Skin epidermis (tissue), 12 donors: ENCODE results near the gene TMED1.

Experiments used
- H3K27ac ChIP-seq, 21 experiments: fragments of 200-600 bp; sonication (generic) in 11 of 21; one replicate each; pipeline ENCODE4 v1.5.0; 2020; ENCODE audit warnings: mild to moderate bottlenecking in 3 of 21, inconsistent platforms in 2 of 21, moderate library complexity in 2 of 21
- H3K4me3 ChIP-seq, 7 experiments: fragments of 200-600 bp; sonication (generic) in 2 of 7; one replicate each; pipeline ENCODE4 v1.5.0; 2020; ENCODE audit warnings: inconsistent platforms in 2 of 7, mild to moderate bottlenecking in 2 of 7, moderate library complexity in 1 of 7

Gene TMED1

DNA sequence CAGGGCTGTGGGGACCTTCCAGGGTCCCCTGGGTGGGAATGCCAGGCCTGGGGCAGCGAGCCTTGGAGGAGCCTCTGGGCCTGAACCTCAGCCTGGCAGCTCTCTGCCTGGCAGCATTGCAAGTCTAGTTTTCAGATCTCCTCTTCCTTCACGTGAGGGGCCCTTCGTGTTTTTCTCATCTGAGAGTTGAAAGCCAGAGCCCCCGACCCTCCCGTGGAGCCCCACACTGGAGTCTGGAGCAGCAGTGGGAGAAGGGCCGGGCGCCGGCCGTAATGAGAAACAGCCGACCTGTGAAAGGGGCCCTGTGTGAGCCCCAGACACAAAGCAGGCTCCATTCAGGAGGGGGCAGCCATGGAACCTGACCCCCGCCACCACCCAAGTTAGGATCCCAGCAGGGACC, 19.3 kb downstream of the TMED1 start:
- Histone ChIP-seq H3K27ac (peak overlapping the region in 20 of 21 experiments; percentile 38 to 94 (median 84)), H3K4me3 (peak overlapping the region; percentile 18 to 46 (median 37))

DNA sequence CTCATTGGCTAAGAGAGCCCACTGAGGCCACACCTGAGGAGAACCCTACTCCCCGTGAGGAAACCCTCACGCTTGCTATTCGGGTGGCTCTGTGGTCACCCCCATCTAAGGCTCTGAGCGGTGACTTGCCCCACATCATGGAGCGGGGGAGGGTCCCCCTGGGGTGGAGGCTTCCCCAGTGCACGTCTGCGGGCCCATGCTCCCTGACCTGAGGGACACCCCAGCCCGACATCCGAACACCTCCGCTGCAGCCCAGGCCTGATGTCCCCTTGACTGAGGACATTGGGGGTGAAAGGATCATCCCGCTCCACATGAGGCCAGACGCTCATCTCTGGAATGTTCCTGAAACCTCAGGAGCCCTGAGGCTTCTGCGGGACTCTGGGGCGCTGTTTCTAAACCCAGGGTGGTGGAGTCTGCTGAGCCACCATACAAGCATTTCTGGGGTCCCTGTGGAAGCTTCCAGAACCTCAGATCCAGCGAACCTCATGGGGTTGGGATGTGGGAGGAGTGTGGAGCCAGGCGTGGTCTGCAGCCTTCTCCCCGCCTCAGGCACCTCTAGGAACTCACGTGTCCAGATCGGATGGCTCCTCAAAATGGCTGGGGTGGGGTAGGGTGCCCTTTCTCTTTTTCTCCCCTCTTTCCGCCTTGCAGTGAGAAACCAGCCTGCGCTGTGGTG, 19.9 kb downstream of the TMED1 start:
- Histone ChIP-seq H3K4me3 (peak overlapping the region; percentile 18 to 46 (median 37)), H3K27ac (peak overlapping the region in 20 of 21 experiments; percentile 38 to 94 (median 84))

DNA sequence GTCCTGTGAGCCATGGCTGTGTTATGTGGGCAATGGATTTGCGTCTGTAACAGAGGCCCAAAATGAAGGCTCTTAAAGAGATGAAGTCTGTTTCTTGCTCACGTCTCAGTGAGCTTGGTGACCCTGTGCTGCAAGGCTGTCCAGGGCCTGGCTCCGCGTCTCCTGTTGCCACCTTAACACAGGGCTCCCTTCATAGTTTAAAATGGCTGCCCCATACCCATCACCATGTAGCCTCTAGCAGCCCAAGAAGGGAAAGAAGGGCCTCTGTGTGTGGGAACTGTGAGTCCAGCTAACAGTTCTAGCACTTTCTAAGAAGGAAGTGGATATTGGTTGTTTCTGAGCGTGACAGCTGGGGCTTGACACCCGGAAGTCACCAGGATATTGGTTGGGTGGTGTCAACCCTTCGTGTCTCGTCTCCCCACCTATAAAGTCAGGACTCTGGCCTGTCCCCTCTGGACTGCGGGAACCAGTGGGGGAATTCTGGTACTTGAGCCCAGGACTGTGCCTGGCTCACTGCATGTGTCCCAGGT, 20.9 kb downstream of the TMED1 start:
- H3K4me3 ChIP-seq, result no peak overlapping the region
- H3K27ac ChIP-seq, result peak overlapping the region in 12 of 21 experiments; percentile 7 to 94 (median 86)

DNA sequence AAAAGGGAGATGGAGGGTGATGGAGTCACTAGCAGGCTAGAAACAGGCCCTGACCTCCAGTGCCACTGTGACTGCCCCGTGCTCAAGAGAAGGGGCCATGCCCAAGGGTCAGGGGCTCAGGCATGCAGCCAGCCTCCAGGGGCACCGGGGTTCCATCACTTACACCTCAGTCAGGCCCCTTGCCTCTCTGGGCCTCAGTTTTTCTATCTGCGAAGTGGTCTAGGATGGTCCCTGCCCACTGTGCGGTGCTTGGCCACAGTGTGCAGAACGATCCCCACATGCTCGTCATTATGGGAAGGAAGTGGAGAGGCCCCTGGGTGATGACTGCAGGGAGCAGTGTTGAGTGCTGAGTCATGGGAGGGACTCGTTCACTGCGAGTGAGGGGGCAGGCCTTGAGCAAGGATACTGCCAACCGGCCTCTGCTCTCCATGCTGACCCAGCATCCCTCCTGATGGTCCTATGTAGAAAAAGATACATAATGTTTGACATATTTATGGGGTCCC, 23.1 kb downstream of the TMED1 start:
- Histone ChIP-seq H3K4me3 (no peak overlapping the region), H3K27ac (peak overlapping the region in 16 of 21 experiments; percentile 5 to 76 (median 42))

DNA sequence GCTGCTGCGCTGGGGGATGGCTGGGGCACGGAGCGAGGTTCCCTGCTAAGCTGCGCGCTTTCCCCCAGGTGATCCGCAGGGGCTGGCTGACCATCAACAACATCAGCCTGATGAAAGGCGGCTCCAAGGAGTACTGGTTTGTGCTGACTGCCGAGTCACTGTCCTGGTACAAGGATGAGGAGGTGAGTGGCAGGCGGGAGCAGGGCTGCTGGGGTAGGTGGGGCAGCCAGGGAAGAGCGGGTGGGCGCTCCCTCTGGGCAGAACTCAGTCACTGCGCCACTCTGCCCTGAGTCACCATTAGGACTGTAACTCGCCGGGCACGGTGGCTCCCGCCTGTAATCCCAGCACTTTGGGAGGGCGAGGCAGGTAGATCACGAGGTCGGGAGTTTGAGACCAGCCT, 23.8 kb downstream of the TMED1 start:
- Histone ChIP-seq H3K27ac (peak overlapping the region in 9 of 21 experiments; percentile 20 to 76 (median 33)), H3K4me3 (no peak overlapping the region)

DNA sequence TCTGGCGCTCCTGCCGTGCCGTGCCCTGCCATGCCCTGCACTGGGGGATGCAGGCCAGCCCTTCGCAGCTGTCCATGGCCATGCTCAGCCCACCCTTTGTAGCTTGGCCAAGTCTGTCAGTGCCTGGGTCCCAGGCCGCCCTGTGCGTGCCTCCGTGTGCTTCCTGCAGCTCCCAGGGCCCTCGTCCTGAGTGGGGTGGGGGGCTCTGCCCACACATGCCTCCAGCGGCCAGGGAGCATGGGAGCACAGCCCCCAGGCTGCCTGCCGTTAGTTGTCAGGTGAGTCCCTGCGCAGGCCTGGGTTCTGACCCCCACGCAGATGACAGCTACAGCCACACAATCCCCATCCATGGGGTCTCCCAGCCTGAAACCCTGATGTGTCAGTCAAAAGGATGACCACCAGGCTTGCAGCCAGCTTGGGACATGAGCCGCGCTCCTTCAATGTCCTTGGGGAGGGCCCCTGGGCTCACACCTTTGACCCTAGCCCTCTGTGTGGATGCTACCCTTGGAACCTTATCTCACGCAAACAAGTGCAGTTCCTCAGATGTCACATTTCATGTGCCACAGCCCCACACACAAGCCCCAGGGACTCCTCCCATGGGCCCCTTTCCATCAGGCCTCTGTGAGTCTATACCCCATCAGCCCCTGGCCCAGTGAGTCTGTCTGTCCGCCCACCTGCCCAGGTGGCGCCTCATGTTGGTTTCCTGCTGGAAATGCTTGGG, 24.5 kb downstream of the TMED1 start:
- H3K27ac ChIP-seq, result peak overlapping the region in 9 of 21 experiments; percentile 5 to 76 (median 33)
- no peak overlapping the region for H3K4me3 ChIP-seq

DNA sequence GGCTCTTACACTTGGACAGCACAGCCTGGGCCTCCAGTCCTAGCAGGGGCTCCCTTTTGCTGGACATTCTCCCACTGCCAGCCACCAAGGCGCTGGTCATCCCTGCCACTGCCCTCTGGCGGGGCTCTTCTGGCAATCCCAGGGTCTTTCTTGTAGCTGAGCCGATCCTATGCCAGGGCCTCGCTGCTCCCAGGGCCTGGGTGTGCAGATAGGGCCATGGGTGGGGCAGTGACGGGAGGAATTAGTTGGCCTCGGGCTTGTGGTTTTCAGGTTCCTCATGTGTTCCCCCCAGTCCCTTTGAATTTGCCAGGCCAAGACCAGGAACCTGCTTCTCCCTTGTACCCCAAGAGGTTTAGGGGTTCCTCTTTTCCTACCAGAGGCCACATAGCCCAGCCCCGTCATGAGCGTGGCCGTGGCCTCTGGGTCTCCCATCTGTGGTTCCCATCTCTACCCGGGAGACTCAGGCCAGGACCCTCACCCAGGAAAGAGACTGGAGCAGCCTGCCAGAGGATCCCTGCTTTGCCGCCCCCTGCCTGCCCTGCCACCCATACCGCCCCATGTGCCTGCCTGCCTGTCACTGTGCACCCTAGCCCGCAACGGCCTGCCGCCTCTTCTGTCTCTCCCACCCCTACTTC, 26.2 kb downstream of the TMED1 start:
- Histone ChIP-seq H3K4me3 (no peak overlapping the region), H3K27ac (peak overlapping the region in 18 of 21 experiments; percentile 18 to 82 (median 46))

DNA sequence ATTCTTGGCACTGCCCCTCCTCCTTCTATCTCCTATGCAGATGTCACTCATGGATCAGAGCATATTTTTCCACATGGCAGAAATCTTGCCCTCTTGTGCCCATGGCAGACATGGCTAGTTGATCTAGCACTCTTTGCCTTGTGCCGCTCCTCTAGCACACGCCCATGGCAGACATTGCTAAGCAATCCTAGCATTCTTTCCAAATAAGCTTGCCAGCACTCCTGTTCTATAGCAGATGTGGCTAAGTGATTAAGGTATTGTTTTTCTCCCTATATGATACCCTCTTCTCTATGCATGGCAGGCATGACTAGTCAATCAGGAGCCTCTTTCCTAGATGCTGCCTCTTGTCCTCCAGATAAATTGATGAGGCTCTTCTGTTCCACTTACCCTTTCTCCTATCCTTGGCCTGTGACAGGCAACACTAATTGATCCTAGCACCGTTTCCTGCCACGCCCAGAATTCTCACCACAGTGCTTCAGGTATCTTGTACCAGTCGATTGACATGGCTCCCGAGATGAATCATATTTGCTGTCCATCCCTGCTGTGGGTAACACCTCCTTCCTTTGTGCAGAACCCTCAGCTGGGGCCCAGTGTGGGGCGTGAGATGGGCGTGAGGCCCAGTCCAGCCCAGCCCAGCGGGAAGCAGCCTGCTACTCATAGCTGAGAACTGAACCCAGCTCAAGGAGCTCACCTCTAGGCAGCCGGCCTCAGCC, 26.9 kb downstream of the TMED1 start:
- peak overlapping the region in 17 of 21 experiments; percentile 18 to 82 (median 45) for H3K27ac ChIP-seq
- no peak overlapping the region for H3K4me3 ChIP-seq

DNA sequence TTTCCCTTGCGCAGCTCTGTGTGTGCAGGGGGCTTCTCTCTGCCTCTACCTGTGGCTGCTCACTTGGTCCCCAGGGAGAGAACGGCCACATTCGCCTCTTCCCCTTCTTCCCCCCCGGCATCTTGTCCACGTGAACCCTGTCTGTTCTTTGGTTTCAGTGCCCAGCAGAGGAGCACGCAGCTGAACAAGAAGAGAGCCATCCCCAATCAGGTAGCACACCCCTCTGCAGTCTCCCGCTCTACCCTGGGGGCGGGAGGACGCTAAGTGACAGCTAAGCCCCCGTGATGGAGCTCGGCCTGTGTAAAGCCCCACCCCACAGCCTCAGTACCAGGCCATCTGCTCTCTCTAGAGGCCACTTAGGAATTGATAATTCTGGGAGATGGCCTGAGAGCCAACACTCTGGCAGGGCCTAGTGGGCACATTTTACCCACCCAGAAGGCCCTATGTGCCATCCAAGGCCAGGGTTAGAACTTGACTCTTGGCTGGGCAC, 30.2 kb downstream of the TMED1 start:
- Histone ChIP-seq H3K4me3 (no peak overlapping the region), H3K27ac (peak overlapping the region in 3 of 21 experiments; percentile 34 to 50 (median 45))

DNA sequence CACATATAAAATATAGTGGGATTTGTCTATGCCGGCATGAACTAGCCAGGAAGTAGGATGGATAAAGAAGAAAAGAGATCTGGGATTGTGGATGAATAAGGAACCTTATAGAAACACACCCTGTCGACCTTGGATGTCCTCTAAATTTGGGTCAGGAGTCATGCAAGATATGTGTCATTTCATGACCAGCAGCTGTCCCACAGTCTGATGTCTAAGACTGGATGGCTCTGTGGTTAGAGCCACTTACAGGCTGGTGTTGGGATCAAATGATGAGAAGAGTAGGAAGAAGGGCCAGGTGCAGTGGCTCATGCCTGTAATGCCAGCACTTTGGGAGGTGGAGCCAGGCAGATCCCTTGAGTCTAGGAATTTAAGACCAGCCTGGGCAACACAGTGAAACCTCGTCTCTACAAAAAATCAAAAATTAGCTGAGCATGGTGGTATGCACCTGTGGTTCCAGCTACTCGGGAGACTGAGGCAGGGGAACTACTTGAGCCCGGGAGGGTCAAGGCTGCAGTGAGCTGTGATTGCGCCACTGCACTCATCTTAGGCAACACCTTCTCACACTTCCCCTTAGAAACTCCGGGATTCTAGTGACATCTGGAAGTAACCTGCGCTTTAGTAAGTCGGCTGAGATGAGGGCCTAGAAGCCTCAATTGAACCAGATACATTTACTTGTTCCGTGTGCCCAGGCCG, 30.8 kb downstream of the TMED1 start:
- Histone ChIP-seq H3K4me3 (no peak overlapping the region), H3K27ac (peak overlapping the region in 2 of 21 experiments; percentile 45 to 50)

DNA sequence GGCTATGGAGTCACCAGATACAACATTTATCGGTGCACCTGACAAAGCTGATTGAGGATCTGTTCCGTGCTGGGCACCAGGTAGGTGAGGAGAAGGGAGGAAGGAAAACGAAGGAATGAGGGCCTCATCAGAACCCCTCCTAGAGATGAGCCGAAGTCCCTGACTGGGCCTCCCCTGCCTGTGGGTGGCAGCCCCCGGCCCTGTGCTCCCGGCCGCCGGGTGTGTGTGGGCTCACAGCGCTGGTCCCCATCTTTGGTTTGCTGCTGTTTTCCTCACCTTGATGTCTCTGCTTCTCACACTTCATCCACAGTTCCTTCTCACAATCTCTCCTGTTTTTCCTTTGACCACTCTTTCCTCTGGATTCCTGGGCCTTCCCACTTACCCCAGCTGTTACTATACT, 32.8 kb downstream of the TMED1 start:
- Histone ChIP-seq H3K4me3 (no peak overlapping the region), H3K27ac (no peak overlapping the region)

DNA sequence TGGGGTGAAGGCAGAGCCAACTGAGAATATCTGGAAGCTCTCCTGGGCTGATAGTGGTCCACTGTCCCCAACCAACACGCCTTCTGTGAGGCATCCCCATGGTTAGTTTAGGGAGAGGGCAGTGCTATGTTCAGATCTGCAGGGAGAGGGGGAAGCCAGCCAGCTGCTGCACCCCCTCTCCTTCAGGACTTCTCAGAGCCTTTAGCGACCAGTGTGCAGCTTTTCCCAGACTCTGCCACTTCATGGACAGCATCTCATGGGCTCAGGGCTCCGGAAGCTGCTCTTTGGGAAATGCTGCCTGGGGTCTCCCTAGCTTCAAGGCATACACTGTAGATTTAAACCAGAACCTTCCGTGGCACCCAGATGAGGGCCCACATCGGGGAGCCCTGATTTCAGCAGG, 33.5 kb downstream of the TMED1 start:
- Histone ChIP-seq H3K27ac (no peak overlapping the region), H3K4me3 (no peak overlapping the region)

DNA sequence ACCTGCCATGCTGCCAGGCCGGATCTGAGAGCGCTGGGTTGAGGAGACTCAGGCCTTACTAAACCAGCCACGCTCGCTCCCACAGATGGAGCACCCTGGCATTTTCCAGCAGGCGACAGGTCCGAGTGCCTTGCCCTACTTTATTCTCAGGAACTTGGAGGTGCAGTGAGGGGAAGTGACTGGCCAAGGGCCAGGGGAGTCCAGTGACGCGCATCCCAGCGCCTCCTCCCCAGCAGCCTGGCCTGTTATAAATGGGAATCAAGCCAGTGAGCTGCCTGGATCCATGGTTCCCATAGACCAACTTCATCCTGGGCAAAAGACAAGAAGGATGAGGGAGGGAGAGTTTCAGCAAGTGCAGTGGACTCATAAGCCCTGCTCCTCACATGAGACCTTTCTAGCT, 35.5 kb downstream of the TMED1 start:
- H3K27ac ChIP-seq, result peak overlapping the region in 2 of 21 experiments; percentile 7 to 8

DNA sequence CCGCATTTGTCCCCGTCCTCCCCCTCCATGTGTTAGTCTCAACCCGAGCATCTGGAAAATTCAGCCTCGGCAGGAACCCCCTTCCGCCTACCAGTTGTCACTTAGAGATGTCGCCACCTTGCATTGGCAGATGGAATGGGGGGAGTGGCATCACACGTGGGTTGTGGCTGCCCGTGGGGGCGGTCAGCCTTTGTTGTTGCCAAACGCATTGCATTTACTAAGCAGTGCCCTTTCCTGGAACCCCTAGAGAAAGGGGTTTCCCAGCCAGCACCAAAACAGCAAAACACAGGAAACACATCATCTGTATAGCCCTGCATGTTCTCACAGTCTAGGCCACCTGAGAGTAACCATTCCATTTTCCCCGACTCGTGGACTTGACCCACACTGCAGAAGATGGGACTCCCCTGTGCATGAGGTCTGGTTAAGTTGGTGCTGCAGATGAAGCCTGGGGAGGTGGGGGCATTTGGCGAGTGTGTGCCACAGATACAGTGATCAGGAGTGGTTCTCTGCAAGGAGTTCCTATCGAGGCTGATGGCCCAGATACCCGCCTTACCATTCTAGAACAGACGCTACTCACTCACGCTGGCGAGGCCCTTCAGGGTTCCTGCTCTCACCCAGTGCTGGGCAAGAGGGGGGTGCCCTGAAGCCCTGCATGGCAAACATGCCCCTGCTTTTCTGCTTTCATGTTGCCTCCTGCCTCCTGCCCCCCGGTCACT, 38.3 kb downstream of the TMED1 start:
- Histone ChIP-seq H3K27ac (peak overlapping the region in 13 of 21 experiments; percentile 4 to 84 (median 50)), H3K4me3 (no peak overlapping the region)

More for the DNA sequence above, 35.5 kb downstream of the TMED1 start:
- no peak overlapping the region for H3K4me3 ChIP-seq

DNA sequence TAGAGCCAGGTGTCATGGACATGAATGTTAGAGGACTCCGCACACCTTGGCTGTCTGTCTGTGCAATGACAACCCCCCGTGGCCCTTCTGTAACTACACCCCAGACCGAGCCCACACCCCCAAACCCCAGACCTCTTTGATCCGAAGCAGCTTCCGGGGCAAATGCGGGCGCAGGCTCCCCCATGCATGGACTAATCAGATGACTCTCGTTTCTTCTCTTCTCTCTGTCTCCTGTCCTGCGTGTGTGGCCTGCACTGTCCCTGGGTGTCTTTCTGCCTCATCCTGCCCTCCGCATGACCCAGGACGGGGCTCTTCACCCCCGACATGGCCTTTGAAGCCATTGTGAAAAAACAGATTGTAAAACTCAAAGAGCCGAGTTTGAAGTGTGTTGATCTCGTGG, 38.9 kb downstream of the TMED1 start:
- H3K4me3 ChIP-seq, result no peak overlapping the region
- H3K27ac ChIP-seq, result peak overlapping the region in 8 of 21 experiments; percentile 4 to 84 (median 46)

DNA sequence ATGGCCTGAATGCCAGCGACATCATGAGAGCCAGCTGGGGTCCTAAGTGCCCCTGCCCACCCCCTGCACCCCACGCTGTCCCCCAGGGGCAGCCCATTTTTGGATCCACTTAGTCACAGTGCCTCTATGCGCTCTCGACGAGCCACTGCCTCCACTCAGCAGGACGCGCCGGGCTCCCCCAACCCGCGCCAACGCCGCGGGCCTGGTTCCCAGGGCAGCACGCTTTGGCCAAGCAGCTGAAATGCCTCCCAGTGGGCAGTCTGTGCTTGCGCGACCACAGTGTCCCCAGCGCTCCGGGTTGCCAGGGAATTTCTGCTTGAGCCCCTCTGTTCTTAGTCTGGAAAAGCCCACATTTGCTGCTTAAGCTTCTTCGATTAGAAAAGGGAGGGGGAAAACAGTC, 39.4 kb downstream of the TMED1 start:
- peak overlapping the region in 8 of 21 experiments; percentile 11 to 84 (median 45) for H3K27ac ChIP-seq
- H3K4me3 ChIP-seq, result no peak overlapping the region

DNA sequence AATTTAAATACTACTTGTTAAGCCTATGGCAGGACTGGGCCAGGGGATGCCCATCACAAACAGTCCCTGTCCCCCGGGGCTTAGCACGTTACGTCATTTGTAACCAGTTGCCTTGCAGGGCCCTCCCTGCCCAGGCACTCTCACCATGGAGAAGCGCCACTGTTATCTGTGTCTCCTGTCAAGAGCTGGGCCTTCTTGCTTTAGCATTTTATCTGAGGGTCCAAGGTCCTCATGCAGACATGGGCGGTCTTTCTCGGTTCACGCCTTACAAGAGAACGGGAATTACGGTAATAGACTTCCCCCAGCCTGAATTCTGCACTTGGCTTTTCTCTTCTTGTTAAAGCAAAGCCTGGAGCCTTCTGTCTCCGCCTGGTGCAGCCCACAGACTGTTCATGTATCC, 46.1 kb downstream of the TMED1 start:
- H3K27ac ChIP-seq, result no peak overlapping the region

DNA sequence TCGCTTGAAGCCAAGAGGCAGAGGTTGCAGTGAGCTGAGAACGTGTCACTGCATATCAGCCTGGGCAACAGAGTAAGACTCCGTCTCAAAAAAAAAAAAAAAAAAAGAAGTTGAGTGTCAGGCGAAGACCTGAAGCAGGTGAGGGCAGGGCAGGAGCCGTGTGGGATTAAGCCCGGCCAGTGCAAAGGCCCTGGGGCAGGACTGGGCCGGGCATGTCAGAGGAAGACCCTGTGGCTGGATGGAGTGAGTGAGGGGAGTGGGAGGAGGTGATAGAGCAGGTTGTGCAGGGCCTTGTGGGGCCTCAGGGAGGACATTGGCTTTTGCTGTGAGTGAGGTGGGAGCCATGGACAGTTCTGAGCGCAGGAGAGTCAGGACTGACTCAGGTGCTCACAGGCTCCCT, 47.9 kb downstream of the TMED1 start:
- no peak overlapping the region for H3K4me3 ChIP-seq
- H3K27ac ChIP-seq, result peak overlapping the region in 1 of 21 experiments; percentile 27

More for the DNA sequence above, 46.1 kb downstream of the TMED1 start:
- no peak overlapping the region for H3K4me3 ChIP-seq
